GM15510 (cell line): Measurements from ENCODE around the gene OCA2.

Experiments used
- POLR2A ChIP-seq: IDR thresholded peaks from 3 replicates; pipeline ENCODE4 v1.6.1; 2011; ENCODE audit warnings: borderline replicate concordance; ENCODE audit not compliant: insufficient read length; ENCODE audit errors: extremely low read depth

OCA2 gene

DNA sequence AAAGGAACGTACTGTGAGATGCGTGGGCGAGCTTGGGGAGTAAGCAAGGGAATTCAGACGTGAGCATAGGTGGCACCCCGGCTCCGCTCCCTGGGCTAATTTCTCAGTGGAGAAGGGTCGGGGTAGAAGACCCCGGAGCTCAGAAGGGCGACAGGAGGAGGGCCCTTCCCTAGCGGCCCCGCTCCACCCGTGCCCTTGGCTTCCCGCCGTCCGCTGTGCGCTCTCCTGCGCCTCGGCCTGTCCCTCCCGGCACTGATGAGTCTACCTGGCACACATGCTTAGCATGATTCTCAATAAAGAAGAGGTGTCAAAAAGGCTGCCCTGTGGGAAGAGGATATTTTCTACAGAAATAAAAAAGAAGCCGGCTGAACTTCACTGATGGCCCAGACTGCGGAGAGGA lies 292.7 kb downstream of the OCA2 start:
- no peak for TF ChIP-seq POLR2A

GRCh38 chr15:27805261-27806220 lies 293.6 kb downstream of the OCA2 start:
- TF ChIP-seq POLR2A, result no peak

DNA sequence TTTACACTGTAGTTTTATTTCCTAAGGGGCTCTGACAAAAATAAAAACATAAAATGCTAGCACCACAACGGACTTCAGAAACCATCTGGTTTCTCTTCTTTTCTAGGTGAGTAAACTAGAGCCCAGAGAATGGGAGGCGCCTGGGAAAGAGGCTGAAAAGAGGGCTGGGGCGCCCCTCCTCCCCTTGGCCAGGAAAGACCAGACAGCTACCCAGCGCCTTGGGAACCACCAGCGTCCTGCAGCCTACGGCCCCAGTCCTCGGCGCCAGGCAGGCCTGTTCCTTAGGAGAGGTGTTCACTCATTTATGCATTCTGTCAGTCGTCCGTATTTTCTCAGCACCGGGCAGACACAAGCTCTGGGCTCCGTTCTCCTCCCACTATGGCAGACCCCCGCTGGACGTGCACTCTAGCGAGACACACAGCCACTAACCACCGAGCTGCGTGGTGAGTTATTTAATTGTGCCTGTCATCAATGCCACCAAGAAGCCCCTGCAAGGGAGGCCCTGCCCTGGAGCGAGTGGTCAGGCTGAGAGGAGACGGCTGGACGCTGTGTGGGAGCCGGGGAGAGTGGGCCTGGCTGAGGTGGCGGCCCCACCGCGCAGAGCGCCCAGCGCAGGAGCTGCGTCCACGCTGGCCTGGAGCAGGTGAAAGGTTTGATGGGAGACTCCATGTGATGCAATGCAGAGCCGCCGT lies 294.4 kb downstream of the OCA2 start:
- TF ChIP-seq POLR2A, result no peak

DNA sequence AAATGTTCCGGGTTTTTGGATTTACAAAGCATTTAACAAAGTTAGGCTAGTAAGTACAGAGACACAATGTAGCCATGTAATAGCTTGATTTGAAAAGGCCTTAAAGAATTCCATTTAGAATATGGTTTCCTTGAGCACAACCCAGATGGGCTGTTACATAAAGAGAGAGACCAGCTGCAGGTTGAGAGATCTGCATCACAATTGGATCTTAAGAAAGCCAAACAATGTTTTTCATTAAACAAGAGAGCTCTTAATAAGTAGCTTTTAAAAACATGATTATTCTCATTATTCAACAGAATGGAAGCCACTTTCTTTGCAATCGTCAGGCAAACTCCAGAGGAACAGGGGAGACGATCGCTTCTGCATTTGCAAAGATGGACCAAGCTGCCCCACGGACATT lies 300.3 kb downstream of the OCA2 start:
- TF ChIP-seq POLR2A, result no peak

GRCh38 chr15:27797765-27798164 lies 301.4 kb downstream of the OCA2 start:
- no peak for TF ChIP-seq POLR2A

GRCh38 chr15:27796405-27797320 lies 302.5 kb downstream of the OCA2 start:
- TF ChIP-seq POLR2A, result no peak

DNA sequence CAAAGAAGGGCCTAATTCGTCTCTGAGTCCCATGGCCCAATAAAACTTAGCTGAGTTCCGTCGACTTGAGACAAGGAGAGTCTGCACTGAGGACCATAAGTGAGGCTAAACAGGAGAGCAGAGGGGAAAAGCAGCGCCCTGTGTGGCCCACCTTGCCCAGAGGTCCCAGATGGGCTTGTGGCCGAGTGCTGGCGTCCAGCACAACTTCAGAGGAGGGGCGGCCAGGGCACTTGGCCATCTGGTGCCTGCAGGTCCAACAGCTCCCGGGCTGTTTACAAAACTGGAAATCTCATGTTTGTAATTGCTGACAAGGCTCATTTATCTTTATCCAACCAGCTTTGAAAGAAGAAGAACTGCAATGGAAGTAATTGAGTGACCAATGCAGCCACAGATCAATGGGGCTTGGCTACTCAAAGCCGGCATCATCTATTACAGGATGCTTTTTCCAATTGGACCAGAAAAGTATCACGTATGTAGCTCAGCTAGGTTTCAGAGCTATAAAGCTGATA lies 306.3 kb downstream of the OCA2 start:
- no peak for TF ChIP-seq POLR2A

- TF ChIP-seq POLR2A, result no peak
These were observed 308.8 kb downstream of the OCA2 start for GRCh38 chr15:27790270-27790669.

- TF ChIP-seq POLR2A, result no peak
These were observed 311.2 kb downstream of the OCA2 start for GRCh38 chr15:27787931-27788330.

DNA sequence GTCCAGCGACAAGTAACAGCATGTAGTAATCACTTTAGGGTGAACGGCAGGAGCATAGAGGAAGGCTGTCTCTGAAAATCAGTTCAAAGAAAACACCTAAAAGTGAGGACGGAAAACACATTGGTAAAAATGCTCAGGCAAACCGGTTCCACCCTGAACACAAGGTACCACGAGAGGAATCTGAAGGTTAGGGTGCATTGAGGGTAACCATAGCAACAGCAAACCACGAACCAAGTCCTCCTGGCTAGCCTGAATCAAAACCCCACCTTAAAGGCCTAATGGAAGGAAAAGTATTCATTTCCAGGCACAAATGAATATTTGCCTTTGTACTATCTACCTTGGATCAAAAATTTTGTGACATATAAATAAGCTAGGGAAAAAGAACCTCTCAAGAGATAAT lies 315.0 kb downstream of the OCA2 start:
- no peak for TF ChIP-seq POLR2A

DNA sequence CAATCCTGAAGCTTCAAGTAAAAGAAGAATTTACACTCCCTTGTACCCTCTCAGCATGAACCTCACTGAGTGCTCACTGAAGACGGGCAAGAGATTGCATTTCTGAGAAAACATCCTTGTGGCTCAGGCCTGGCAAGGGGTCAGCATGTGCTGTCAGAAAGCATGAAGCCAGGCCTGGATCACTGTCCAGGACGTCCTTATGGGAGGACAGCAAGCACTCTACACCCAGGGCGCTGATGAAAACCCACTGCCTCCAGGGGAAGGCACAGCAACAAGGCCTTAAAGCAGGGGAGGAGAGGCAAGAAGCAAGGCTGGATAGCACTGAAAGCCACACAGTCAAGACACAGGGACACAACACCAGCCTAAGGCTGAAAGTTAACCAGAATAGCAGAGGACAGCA lies 315.4 kb downstream of the OCA2 start:
- no peak for TF ChIP-seq POLR2A

DNA sequence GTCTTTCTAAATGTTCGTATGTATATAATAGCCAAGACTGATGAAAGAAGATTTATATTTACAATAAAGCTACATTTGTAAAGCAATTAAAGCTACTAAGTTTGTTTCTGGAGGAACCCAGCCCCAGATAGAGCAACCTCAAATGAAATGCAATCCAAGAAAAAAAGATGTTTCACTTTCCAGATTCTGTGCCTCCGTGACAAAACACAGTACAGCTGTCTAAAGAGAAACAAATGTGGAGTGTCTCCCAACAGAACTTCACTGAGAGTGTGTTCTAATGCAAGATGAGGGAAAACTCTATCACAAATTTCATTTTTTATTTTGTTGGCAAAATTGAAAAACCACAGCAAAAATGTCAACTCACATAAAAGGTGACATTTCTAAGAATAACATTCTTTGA lies 317.0 kb downstream of the OCA2 start:
- TF ChIP-seq POLR2A, result no peak

DNA sequence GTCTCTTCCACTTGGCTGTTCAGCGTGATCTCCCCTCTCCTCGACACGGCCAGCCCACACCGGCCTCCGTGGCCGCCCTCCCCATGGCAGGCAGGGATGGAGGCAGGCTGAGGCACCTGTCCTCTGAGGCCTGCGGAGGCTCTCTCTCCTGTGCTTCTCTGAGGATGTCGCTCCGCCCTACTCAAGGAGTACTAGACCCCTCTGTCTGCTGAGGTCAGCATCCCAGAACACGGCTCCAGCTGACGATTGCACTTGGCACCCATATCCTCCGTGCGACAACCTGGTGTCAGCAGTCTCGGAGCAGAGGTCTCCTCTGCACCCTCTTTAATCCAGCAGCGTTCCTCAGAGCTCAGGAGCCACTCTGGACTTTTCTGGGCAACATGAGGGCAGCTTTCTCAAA lies 322.6 kb downstream of the OCA2 start:
- no peak for TF ChIP-seq POLR2A

DNA sequence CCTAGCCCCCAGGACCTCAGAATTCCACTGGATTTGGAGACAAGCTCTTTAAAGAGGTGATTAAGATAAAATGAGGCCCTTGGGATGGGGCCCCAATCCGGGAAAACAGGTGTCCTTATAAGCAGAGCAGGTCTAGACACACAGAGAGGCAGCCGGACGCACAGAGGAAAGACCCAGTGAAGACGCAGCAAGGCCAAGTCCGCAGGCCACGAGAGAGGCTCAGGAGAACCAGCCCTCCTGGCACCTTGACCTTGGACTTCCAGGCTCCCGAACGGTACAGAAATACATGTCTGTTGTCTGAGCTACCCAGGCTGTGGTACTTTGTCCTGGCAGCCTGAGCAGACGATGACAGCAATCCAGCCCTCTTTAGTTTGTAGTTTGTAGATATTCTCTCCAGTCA lies 324.5 kb downstream of the OCA2 start:
- no peak for TF ChIP-seq POLR2A

- TF ChIP-seq POLR2A, result no peak
These were observed 324.9 kb downstream of the OCA2 start for GRCh38 chr15:27774191-27774590.

- TF ChIP-seq POLR2A, result no peak
These were observed 327.2 kb downstream of the OCA2 start for GRCh38 chr15:27771892-27772291.
